Activated naive CD4-positive, alpha-beta T cell treated with anti-CD3 and anti-CD28 coated beads, Interleukin-2, amount 50 U/mL, for 24 hours (primary cell): ENCODE data around the gene ZNHIT1.
A peak's percentile ranks its signal among the peaks of the same experiment; 100 is the strongest.
"Not testable (repeated sequence)": the region's sequence is repeated elsewhere in the genome, so short reads cannot be mapped to it uniquely, and the experiment has no call there.

Source experiments
- H3K27ac Mint-ChIP-seq: one replicate; pipeline ENCODE4 v1.8.0; 2021; ENCODE audit warnings: mild to moderate bottlenecking, mixed read lengths
- H3K27me3 Mint-ChIP-seq: one replicate; pipeline ENCODE4 v1.8.0; 2021; ENCODE audit warnings: mixed read lengths
- H3K36me3 Mint-ChIP-seq: one replicate; pipeline ENCODE4 v1.8.0; 2021; ENCODE audit warnings: mixed read lengths
- H3K4me1 Mint-ChIP-seq: one replicate; pipeline ENCODE4 v1.8.0; 2021; ENCODE audit warnings: mixed read lengths
- H3K4me3 Mint-ChIP-seq: one replicate; pipeline ENCODE4 v1.8.0; 2021; ENCODE audit warnings: mild to moderate bottlenecking, mixed read lengths
- H3K9me3 Mint-ChIP-seq: one replicate; pipeline ENCODE4 v1.8.0; 2021; ENCODE audit warnings: mixed read lengths

Gene ZNHIT1

DNA sequence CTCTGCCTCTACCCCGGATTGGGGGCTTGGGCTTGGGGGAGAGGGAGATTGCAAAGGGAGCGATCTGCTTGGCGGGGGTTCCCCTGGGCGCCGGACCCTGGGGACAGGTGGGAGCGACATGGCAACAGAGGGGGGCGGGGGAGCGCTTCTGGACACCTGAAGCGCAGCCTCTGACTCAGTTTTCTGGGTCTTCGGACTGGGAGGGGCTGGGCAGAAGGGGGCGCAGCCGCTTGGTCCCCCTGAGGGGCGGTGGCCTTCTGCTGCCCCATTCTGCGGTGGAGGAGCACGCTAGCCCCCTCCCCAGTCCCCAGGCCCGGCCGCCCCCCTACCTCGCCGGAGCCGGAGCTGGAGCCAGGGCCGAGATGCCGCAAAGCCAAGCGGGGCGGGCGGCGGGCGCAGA, 38.3 kb upstream of the ZNHIT1 start:
- H3K36me3 Mint-ChIP-seq: no peaks in the 10 kb centered on the region
- H3K27ac Mint-ChIP-seq: no peak overlapping the region
- H3K9me3 Mint-ChIP-seq: no peaks in the 10 kb centered on the region
- peaks cover 54% of the 10 kb centered on the region for H3K27me3 Mint-ChIP-seq
- H3K4me1 Mint-ChIP-seq: peaks cover 16% of the 10 kb centered on the region
- no peak overlapping the region for H3K4me3 Mint-ChIP-seq

DNA sequence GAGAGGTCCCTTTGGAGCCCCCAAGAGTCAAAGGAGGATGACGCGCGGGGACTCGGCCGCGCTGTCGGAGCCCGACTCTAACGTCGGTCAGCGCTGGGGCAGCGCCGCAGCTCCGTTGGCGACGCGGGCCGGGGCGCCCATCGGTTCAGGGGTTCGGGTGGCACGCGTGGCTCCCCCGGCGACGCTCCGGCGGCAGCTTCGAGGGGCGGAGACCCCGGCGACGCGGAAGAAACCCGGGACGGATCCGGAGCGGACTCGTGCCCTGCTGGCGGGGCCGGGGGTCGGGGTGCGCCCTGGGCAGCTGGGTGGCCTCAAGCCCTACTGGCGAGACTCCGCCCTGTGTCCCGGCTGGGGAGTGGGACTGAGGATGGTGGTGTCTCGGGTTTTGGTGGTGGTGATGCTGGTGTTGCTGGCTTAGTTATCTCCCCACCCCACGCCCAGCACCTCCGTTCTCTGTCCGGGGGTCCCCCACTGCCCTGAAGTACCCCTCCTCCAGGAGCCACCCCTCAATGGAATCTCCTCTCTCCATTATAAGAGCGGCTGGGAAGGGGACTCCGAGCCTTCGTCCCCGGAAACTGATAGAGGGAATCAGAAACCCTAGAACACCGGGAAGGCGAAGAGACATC, 37.7 kb upstream of the ZNHIT1 start, which contains the start of gene NAT16:
Gene NAT16 (minus strand): TSS at position 164 of the 626 bp plus-strand sequence. CDS start 5,486 bp downstream, outside the sequence.
- Mint-ChIP-seq H3K4me3 (peak within 1 kb of the TSS; percentile 75), H3K36me3 (no peaks in the 10 kb centered on the region), H3K27ac (no peak within 1 kb of the TSS)

DNA sequence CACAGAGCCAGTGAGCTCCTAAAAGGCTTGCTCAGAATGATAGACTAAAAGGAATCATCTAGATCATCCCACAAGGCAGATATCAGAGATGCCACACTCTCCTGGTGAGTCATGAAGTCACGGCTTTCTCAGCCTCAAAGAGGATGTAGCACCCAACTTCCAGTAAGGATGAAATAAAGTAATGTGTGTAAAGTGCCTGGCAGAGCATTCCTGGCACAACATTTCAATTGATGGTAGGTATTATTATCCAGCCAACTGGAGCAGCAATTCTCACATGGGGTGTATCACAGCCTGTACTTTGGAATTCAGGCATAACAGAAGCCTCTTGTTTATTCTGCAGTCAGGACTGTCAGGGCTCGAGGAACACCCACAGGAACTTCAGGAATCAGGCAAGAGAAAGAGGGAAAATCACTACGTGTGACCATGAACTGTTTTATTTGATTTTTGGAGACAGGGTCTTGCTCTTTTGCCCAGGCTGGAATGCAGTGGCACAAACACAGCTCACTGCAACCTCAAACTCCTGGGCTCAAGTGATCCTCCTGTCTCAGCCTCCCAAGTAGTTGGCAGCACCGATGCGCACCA, 32.6 kb upstream of the ZNHIT1 start:
- Mint-ChIP-seq H3K4me1 (peaks cover 4% of the 10 kb centered on the region), H3K9me3 (no peaks in the 10 kb centered on the region), H3K36me3 (no peaks in the 10 kb centered on the region), H3K27me3 (peaks cover 20% of the 10 kb centered on the region), H3K4me3 (no peak overlapping the region), H3K27ac (no peak overlapping the region)

More for the DNA sequence above, 37.7 kb upstream of the ZNHIT1 start, which contains the start of gene NAT16:
- Mint-ChIP-seq H3K9me3 (no peaks in the 10 kb centered on the region), H3K27me3 (peaks cover 51% of the 10 kb centered on the region), H3K4me1 (peaks cover 12% of the 10 kb centered on the region)

DNA sequence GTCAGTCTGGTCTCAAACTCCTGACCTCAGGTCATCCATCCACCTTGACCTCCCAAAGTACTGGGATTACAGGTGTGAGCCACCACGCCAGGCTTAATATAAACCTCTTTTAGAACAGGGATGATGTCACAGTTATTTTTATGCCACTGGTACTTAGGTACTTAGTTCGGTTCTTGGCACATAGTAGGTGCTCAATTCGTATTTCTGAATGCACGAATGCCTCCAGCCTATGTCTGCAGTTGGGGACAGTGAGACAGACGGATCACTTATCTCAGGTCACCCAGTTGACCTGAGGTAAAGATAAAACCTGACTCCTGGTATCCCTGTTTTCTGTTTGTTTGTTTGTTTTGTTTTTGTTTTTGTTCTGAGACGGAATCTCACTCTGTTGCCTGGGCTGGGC, 31.8 kb upstream of the ZNHIT1 start:
- no peak overlapping the region for H3K27ac Mint-ChIP-seq
- peaks cover 14% of the 10 kb centered on the region for H3K27me3 Mint-ChIP-seq
- no peak overlapping the region for H3K4me3 Mint-ChIP-seq
- H3K36me3 Mint-ChIP-seq: no peaks in the 10 kb centered on the region
- no peaks in the 10 kb centered on the region for H3K9me3 Mint-ChIP-seq
- no peaks in the 10 kb centered on the region for H3K4me1 Mint-ChIP-seq

DNA sequence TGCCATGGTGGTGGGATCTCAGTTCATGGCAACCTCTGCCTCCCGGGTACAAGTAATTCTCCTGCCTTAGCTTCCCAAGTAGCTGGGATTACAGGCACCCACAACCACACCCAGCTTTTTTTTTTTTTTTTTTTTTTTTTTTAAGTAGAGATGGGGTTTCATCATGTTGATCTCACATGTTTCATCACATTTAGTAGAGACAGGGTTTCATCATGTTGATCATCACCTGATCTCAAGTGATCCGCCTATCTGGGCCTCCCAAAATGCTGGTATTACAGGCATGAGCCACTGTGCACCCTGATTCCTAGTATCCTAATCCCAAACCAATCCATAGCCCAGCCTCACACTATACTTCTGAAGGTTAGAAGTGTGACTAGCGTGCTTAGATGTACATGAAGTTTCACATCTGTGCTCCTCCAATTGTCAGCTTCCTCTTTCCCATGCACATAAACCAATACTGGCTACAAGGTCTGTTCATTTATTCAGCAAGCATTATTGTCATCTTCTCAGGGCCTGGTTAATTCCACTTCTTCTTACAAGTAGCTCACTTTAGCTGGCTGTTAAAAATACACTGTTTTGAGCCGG, 31.0 kb upstream of the ZNHIT1 start:
- H3K4me3 Mint-ChIP-seq: no peak overlapping the region
- no peaks in the 10 kb centered on the region for H3K36me3 Mint-ChIP-seq
- H3K9me3 Mint-ChIP-seq: no peaks in the 10 kb centered on the region
- no peak overlapping the region for H3K27ac Mint-ChIP-seq
- no peaks in the 10 kb centered on the region for H3K4me1 Mint-ChIP-seq
- peaks cover 13% of the 10 kb centered on the region for H3K27me3 Mint-ChIP-seq

DNA sequence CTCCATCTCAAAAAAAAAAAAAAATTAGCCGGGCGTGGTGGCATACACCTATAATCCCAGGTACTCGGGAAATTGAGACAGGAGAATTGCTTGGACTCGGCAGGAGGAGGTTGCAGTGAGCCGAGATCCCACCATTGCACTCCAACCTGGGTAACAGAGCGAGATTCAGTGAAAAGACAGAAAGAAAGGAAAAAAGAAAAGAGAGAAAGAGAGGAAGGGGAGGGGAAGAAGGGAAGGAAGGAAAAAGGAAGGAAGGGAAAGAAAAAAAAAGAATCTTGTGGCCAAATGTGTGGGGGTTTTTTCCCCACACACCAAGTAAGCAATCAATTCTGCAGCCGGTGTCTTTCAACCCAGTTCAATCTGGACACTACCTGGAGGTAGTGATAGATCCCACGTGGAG, 28.9 kb upstream of the ZNHIT1 start:
- H3K27ac Mint-ChIP-seq: no peak overlapping the region
- H3K4me1 Mint-ChIP-seq: peaks cover 3% of the 10 kb centered on the region
- H3K27me3 Mint-ChIP-seq: peaks cover 3% of the 10 kb centered on the region
- H3K9me3 Mint-ChIP-seq: no peaks in the 10 kb centered on the region
- H3K4me3 Mint-ChIP-seq: no peak overlapping the region
- no peaks in the 10 kb centered on the region for H3K36me3 Mint-ChIP-seq

DNA sequence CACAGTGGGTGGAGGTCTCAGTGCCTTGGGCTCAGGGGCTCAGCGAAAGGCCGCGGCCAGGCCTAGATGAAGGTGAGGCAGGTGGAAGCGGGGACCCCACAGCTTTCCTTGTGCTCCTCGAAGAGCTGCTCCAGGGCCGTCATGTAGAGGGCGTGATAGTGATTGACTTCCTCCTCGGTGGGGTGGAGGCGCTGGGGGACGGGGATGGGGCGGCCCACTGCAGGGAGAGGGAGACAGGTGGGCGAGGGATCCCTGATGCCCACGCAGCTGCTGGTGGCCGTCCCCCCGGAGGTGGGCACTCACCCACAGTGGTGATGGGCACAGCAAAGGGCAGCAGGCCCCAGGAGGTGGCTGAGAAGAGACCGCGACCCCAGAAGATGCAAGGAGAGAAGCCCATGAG, 22.1 kb upstream of the ZNHIT1 start:
- peaks cover 5% of the 10 kb centered on the region for H3K4me1 Mint-ChIP-seq
- H3K36me3 Mint-ChIP-seq: no peaks in the 10 kb centered on the region
- peaks cover 7% of the 10 kb centered on the region for H3K27me3 Mint-ChIP-seq
- no peak overlapping the region for H3K4me3 Mint-ChIP-seq
- no peaks in the 10 kb centered on the region for H3K9me3 Mint-ChIP-seq
- no peak overlapping the region for H3K27ac Mint-ChIP-seq

DNA sequence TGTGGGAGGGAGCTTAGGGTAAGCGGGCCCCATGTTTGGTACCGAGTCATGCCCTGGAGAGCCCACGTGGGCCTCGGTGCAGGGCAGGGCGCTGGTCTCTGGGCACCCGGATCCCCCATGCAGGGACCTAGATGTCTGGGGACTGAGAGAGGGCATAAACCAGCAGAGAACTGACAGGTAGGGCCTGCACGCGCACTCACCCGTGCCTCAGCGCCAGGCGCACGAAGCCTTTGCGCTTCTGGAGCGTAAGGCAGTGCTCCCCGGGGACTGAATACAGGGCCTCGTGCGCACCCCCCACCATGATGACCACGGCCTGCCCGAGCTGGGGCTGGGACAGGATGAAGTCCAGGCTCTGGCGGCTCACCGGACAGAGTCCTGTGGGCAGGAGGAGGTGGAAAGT, 20.0 kb upstream of the ZNHIT1 start:
- H3K4me3 Mint-ChIP-seq: no peak overlapping the region

DNA sequence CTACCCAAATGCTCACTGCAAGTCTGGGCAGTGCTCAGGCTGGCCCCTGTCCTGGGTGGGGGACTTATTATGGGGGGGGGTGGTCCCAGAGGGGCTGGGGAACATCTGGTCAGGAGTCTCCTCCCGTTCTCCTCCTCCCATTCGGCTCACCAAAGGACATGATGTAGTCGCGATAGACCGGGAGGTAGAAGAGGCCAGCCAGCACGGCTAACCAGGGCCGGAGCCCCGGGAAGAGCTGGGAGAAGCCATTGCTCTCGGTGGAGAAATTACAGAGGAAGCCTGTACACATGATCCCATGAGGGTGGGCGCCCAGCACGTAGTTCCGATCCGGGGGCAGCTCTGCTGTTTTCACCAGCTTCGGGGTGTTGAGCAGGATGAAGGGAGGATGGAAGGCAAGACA, 19.5 kb upstream of the ZNHIT1 start:
- H3K36me3 Mint-ChIP-seq: no peaks in the 10 kb centered on the region
- no peak overlapping the region for H3K4me3 Mint-ChIP-seq
- H3K9me3 Mint-ChIP-seq: no peaks in the 10 kb centered on the region
- peaks cover 10% of the 10 kb centered on the region for H3K4me1 Mint-ChIP-seq
- peaks cover 14% of the 10 kb centered on the region for H3K27me3 Mint-ChIP-seq
- no peak overlapping the region for H3K27ac Mint-ChIP-seq

More for the DNA sequence above, 20.0 kb upstream of the ZNHIT1 start:
- Mint-ChIP-seq H3K4me1 (peaks cover 9% of the 10 kb centered on the region), H3K27me3 (peaks cover 14% of the 10 kb centered on the region), H3K36me3 (no peaks in the 10 kb centered on the region), H3K9me3 (no peaks in the 10 kb centered on the region), H3K27ac (no peak overlapping the region)

DNA sequence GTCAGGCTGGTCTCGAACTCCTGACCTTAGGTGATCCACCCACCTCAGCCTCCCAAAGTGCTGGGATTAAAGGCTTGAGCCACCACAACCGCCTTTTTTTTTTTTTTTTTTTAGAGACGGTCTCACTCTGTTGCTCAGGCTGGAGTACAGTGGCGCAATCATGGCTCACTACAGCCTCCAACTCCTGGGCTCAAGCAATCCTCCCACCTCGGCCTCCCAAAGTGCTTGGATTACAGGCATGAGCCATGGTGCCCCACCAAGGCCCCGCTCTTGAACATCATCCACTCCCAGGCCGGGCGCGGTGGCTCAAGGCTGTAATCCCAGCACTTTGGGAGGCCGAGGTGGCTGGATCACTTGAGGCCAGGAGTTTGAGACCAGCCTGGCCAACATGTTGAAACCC, 18.4 kb upstream of the ZNHIT1 start:
- H3K4me1 Mint-ChIP-seq: peaks cover 17% of the 10 kb centered on the region
- peaks cover 16% of the 10 kb centered on the region for H3K27me3 Mint-ChIP-seq
- not testable (repeated sequence) for H3K36me3 Mint-ChIP-seq, H3K4me3 Mint-ChIP-seq, H3K27ac Mint-ChIP-seq, H3K9me3 Mint-ChIP-seq

DNA sequence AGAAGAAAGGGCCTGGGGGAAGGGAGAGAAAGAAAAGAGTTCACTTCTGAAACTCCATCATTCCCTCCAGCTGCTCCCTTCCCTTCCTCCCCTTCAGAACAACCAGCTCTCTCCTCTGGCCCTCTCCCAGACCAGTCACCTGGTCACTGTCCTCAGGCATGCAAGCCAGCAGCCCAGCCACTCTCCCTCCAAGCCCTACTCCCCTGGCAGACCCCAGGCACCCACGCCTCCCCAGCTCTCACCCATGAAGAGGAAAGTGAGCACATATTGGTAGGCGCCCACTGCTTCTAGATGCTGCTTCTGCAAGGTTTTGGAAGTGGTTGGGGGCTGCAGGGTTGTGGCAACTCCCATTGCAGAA, 17.5 kb upstream of the ZNHIT1 start:
- Mint-ChIP-seq H3K4me1 (peaks cover 17% of the 10 kb centered on the region), H3K36me3 (no peaks in the 10 kb centered on the region), H3K27ac (no peak overlapping the region), H3K4me3 (no peak overlapping the region), H3K9me3 (no peaks in the 10 kb centered on the region), H3K27me3 (peaks cover 16% of the 10 kb centered on the region)

DNA sequence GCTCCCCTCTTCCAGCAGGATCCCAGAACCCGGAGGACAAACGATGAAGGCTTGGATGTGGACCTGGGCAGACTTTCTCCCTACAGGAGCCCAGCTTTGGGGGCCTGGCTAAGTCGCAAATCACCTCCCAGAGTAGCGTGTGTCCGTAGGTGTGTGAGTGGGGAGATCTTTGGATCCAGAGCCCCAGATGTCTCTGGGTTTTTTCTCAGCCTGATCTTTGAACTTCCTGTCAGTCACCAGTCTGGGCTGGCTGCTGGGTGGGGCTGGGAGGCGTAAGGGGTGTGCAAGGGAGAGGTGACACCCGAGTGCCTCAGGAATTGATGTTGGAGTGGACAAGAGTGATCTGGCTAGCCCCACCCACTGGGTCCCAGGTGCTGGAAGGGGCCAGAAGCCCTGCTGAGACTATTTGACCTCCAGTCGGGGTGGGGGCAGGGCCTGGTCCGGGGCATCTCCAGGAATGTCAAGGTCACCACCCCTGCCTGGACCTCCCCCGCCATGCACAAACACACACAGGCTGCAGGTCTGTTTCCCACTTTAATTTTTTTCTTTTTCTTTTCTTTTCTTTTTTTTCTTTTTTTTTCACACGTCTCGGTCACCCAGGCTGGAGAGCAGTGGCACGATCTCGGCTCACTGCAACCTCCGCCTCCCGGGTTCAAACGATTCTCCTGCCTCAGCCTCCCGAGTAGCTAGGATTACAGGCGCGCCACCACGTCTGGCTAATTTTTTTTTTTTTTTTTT, 16.9 kb upstream of the ZNHIT1 start, which contains the start of gene MOGAT3:
Gene MOGAT3 (minus strand): TSS at position 175 of the 738 bp plus-strand sequence. CDS start 182 bp downstream, outside the sequence.
- Mint-ChIP-seq H3K4me1 (peaks cover 17% of the 10 kb centered on the region), H3K9me3 (no peaks in the 10 kb centered on the region), H3K27ac (no peak within 1 kb of the TSS), H3K4me3 (no peak within 1 kb of the TSS), H3K27me3 (peaks cover 16% of the 10 kb centered on the region), H3K36me3 (peaks cover 1% of the 10 kb centered on the region)

DNA sequence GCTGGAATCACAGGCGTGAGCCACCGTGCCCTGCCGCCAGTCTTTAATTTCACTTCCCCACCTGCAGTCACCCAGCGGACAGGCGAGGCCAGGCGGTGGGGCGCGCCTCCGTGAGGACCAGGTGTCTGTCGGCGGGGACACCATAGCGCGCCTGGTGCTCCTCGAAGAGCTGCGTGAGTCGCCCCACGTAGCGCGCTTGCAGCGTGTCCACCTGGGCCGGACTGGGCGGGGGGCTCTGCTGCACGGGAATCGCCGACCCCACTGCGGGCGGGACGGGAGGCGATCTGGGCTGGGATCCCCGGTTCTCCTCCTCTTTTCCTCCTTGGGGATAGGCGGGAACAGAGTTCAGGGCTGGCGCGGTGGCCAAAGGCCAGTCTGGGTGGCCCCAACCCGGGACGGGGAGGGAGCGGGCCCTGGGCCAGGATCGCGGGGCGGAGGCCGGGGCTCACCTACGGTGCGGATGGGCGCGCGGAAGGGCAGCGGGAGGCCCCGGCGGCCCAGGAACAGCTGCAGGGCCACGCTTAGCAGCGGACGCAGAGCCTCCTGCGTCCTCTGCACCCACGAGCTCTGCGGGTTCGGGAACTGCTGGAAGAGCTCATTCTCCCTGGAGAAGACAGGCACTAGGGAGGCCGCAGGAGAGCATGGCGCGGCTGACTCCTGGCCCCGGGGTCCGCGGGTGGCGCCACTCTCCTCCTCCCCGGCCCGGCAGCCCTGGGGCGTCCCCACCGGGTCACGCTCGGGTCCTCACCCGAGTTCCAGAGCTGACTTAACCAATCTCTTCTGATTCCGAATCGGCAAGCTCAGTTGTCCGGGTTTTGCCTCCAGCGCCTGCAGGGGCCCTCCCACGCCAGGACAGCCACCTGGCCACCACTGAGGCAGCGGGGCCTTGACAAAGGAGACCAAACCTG, 16.0 kb upstream of the ZNHIT1 start:
- peaks cover 1% of the 10 kb centered on the region for H3K36me3 Mint-ChIP-seq
- H3K9me3 Mint-ChIP-seq: no peaks in the 10 kb centered on the region
- H3K4me1 Mint-ChIP-seq: peaks cover 17% of the 10 kb centered on the region
- no peak overlapping the region for H3K27ac Mint-ChIP-seq
- H3K4me3 Mint-ChIP-seq: peak overlapping the region; percentile 19
- peaks cover 16% of the 10 kb centered on the region for H3K27me3 Mint-ChIP-seq

DNA sequence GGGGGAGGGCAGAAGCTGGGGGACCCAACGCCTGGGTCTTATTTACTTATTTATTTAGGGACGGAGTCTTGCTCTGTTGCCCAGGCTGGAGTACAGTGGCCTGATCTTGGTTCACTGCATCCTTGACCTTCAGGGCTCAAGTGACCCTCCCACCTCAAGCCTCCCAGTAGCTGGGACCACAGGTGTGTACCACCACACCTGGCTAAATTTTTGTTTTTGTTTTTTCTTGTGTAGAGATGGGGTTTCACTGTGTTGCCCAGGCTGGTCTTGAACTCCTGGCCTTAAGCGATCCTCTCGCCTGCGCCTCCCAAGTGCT, 15.4 kb upstream of the ZNHIT1 start:
- H3K9me3 Mint-ChIP-seq: no peaks in the 10 kb centered on the region
- peaks cover 1% of the 10 kb centered on the region for H3K36me3 Mint-ChIP-seq
- peak overlapping the region; percentile 19 for H3K4me3 Mint-ChIP-seq
- H3K27ac Mint-ChIP-seq: no peak overlapping the region
- H3K27me3 Mint-ChIP-seq: peaks cover 16% of the 10 kb centered on the region
- H3K4me1 Mint-ChIP-seq: peaks cover 17% of the 10 kb centered on the region
